ENCODE measurements around the gene TMEM218.
A peak's percentile ranks its signal among the peaks of the same experiment; 100 is the strongest.

GRCh38 chr11:125090816-125091215, 20.6 kb downstream of the TMEM218 start:
- TF ChIP-seq CTCF (IDR thresholded peaks at IDR 0.05) (peak in 1 of 3 experiments; percentile 16), POLR2AphosphoS5 (IDR thresholded peaks at IDR 0.05; ENCODE audit: insufficient read depth in 1 of 2, low read depth in 1 of 2) (no peak)
